ENCODE data around the gene PYGM.

- TF ChIP-seq FOXP2 (optimal IDR thresholded peaks at IDR 0.05; ENCODE audit: borderline replicate concordance, extremely low read depth, extremely low read length, insufficient read depth) (no peak), POLR2AphosphoS5 (IDR thresholded peaks at IDR 0.05; ENCODE audit: low read depth, low read length) (no peak), REST (IDR thresholded peaks at IDR 0.05; ENCODE audit: insufficient read depth in 1 of 2, low read depth in 2 of 2, low read length in 2 of 2) (no peak), TAF1 (IDR thresholded peaks at IDR 0.05; ENCODE audit: borderline replicate concordance, insufficient read depth, low read length) (no peak), SIN3A (IDR thresholded peaks at IDR 0.05; ENCODE audit: borderline replicate concordance, insufficient read depth, low read length) (no peak)
These were observed 12.1 kb upstream of the PYGM start for GRCh38 chr11:64771861-64772260.

Data from PFSK-1 (cell line).